HCT116 (cell line): ENCODE data around the gene CPS1. TPM values are rescaled to one million over a fixed set of nuclear protein-coding genes. Genes with fewer than 3 reads are reported as not detected.

ENCODE experiments used
- ATAC-seq: fragments of 200-7000 bp; cut with Tn5 transposase; 2 replicates; pipeline ENCODE4 v1.9.1; 2020; ENCODE audit warnings: mild to moderate bottlenecking, moderate library complexity
- BruUV-seq: library from RNA; stranded (reverse); fragments of 400-500 nt; replicated peaks from 2 replicates; lab custom pipeline; 2021; lab: Mats Ljungman, UMichigan
- CTCF ChIA-PET: fragments of 300-600 bp; sonication (Branson Sonifier 250); formaldehyde crosslinking; loops from one replicate; lab custom pipeline; 2021; ENCODE audit warnings: antibody characterized with exemption; lab: Charles Lee
- POLR2A ChIA-PET: fragments of 300-600, 350-600 bp; sonication (Branson Sonifier 250); formaldehyde crosslinking; loops from one replicate; lab custom pipeline; 2021; ENCODE audit warnings: antibody characterized with exemption; lab: Charles Lee
- RAD21 ChIA-PET, 2 experiments: fragments of 300-600 bp; sonication (Branson Sonifier 250); formaldehyde crosslinking; loops; one replicate each; lab custom pipeline; 2023; ENCODE audit warnings: low total read pairs in 2 of 2; ENCODE audit not compliant: uncharacterized antibody in 2 of 2, unreplicated experiment in 2 of 2, low non-redundant PET in 1 of 2; lab: Charles Lee
- DNase-seq: peaks from one replicate; pipeline ENCODE4 v3.0.0-alpha.2; 2010; ENCODE audit warnings: low read depth, low spot score
- H2AFZ ChIP-seq: fragments of 200-600 bp; shearing (Covaris generic), sonication (generic); 2 replicates; pipeline ENCODE4 v1.6.1; 2017; ENCODE audit warnings: low read depth, mixed run types, mixed read lengths, antibody characterized with exemption, low read length; ENCODE audit not compliant: poor library complexity, severe bottlenecking
- H3K27ac ChIP-seq: 2 replicates; pipeline ENCODE4 v1.5.1; 2012; ENCODE audit warnings: low read depth, low read length
- H3K27me3 ChIP-seq: fragments of 200-600 bp; sonication (generic); 2 replicates; pipeline ENCODE4 v1.6.1; 2016; ENCODE audit warnings: mixed run types, low read length, mixed read lengths; ENCODE audit not compliant: insufficient read depth
- H3K36me3 ChIP-seq, 2 experiments: fragments of 200-500 bp in 1 of 2; fragments of 200-600 bp in 1 of 2; sonication (Bioruptor generic) in 1 of 2; sonication (generic) in 1 of 2; 2 replicates each; pipeline versions ENCODE4 v1.5.1 to v1.6.1; 2014 to 2016; ENCODE audit warnings: low read length in 2 of 2, inconsistent platforms in 1 of 2, mixed read lengths in 1 of 2, mixed run types in 1 of 2; ENCODE audit not compliant: insufficient read depth in 2 of 2, control insufficient read depth in 1 of 2
- H3K4me1 ChIP-seq, 2 experiments: fragments of 200-600 bp in 1 of 2; sonication (generic) in 1 of 2; 2 replicates each; pipeline versions ENCODE4 v1.5.1 to v1.6.1; 2012 to 2017; ENCODE audit warnings: low read length in 2 of 2, inconsistent platforms in 1 of 2, mild to moderate bottlenecking in 1 of 2, mixed read lengths in 1 of 2, mixed run types in 1 of 2, moderate library complexity in 1 of 2; ENCODE audit not compliant: insufficient read depth in 2 of 2, control insufficient read depth in 1 of 2
- H3K4me2 ChIP-seq: fragments of 200-600 bp; sonication (generic); 2 replicates; pipeline ENCODE4 v1.6.1; 2017; ENCODE audit warnings: mixed run types, low read length, mixed read lengths
- H3K4me3 ChIP-seq, 2 experiments: fragments of 200-600 bp in 1 of 2; sonication (generic) in 1 of 2; replicated peaks in 1 of 2; 2 replicates each; pipeline ENCODE4 v1.5.1; 2011 to 2016; ENCODE audit warnings: low read length in 2 of 2, control low read depth in 1 of 2, low read depth in 1 of 2, mild to moderate bottlenecking in 1 of 2, mixed read lengths in 1 of 2, mixed run types in 1 of 2
- H3K79me2 ChIP-seq: fragments of 200-600 bp; sonication (generic); 2 replicates; pipeline ENCODE4 v1.6.1; 2017; ENCODE audit warnings: mild to moderate bottlenecking, mixed run types, low read length, moderate library complexity, mixed read lengths; ENCODE audit not compliant: insufficient read depth
- H3K9ac ChIP-seq: fragments of 200-600 bp; sonication (generic); 2 replicates; pipeline ENCODE4 v1.6.1; 2016; ENCODE audit warnings: low read length, mixed read lengths
- H3K9me2 ChIP-seq: fragments of 200-600 bp; sonication (generic), shearing (Covaris generic); 2 replicates; pipeline ENCODE4 v1.6.1; 2017; ENCODE audit warnings: mixed run types, mild to moderate bottlenecking, moderate library complexity; ENCODE audit not compliant: insufficient read depth
- H3K9me3 ChIP-seq, 2 experiments: fragments of 200-500 bp in 1 of 2; fragments of 200-600 bp in 1 of 2; sonication (Bioruptor generic) in 1 of 2; sonication (generic) in 1 of 2; 2 replicates each; pipeline ENCODE4 v1.6.1; 2014 to 2017; ENCODE audit warnings: low read length in 2 of 2, mixed read lengths in 2 of 2, inconsistent platforms in 1 of 2, low read depth in 1 of 2, mild to moderate bottlenecking in 1 of 2, mixed run types in 1 of 2, moderate library complexity in 1 of 2; ENCODE audit not compliant: control insufficient read depth in 1 of 2, insufficient read depth in 1 of 2
- H4K20me1 ChIP-seq: fragments of 200-600 bp; sonication (generic), shearing (Covaris generic); 2 replicates; pipeline ENCODE4 v1.6.1; 2017; ENCODE audit warnings: mixed run types, mild to moderate bottlenecking, moderate library complexity; ENCODE audit not compliant: insufficient read depth
- CBX3 ChIP-seq: IDR thresholded peaks from 2 replicates; pipeline ENCODE4 v1.6.1; 2012; ENCODE audit warnings: low read depth
- CEBPB ChIP-seq: IDR thresholded peaks from 2 replicates; pipeline ENCODE4 v1.6.1; 2012; ENCODE audit warnings: low read depth
- EGR1 ChIP-seq: IDR thresholded peaks from 2 replicates; pipeline ENCODE4 v1.6.1; 2012; ENCODE audit warnings: low read depth
- ELF1 ChIP-seq: IDR thresholded peaks from 2 replicates; pipeline ENCODE4 v1.6.1; 2012; ENCODE audit warnings: low read depth, borderline replicate concordance
- FOSL1 ChIP-seq: IDR thresholded peaks from 2 replicates; pipeline ENCODE4 v1.6.1; 2012; ENCODE audit warnings: low read depth
- JUND ChIP-seq: IDR thresholded peaks from 2 replicates; pipeline ENCODE4 v1.6.1; 2012
- POLR2A ChIP-seq: IDR thresholded peaks from 2 replicates; pipeline ENCODE4 v1.7.0; 2011; ENCODE audit warnings: borderline replicate concordance; ENCODE audit not compliant: insufficient read depth, insufficient read length; ENCODE audit errors: extremely low read depth
- POLR2AphosphoS5 ChIP-seq: IDR thresholded peaks from 2 replicates; pipeline ENCODE4 v1.6.1; 2011; ENCODE audit warnings: mild to moderate bottlenecking, low read depth, low read length, moderate library complexity
- RAD21 ChIP-seq: IDR thresholded peaks from 2 replicates; pipeline ENCODE4 v1.6.1; 2012; ENCODE audit warnings: low read depth, mild to moderate bottlenecking
- SIN3A ChIP-seq: IDR thresholded peaks from 2 replicates; pipeline ENCODE4 v1.6.1; 2012; ENCODE audit warnings: low read depth
- SP1 ChIP-seq: IDR thresholded peaks from 2 replicates; pipeline ENCODE4 v1.6.1; 2012; ENCODE audit warnings: low read depth
- TCF7L2 ChIP-seq: IDR thresholded peaks from 2 replicates; pipeline ENCODE4 v1.7.0; 2011; ENCODE audit warnings: borderline replicate concordance, inconsistent platforms; ENCODE audit not compliant: insufficient read depth, insufficient read length; ENCODE audit errors: extremely low read depth
- YY1 ChIP-seq: IDR thresholded peaks from 2 replicates; pipeline ENCODE4 v1.6.1; 2011; ENCODE audit warnings: low read length, low read depth, moderate library complexity, mild to moderate bottlenecking; ENCODE audit not compliant: insufficient replicate concordance; ENCODE audit errors: extremely low read depth
- ZFX ChIP-seq: fragments of 450-650 bp; IDR thresholded peaks from 2 replicates; pipeline ENCODE4 v1.6.1; 2017
- ZNF274 ChIP-seq: fragments of 200-500 bp; sonication (Bioruptor generic); IDR thresholded peaks from 2 replicates; pipeline ENCODE4 v1.6.1; 2014; ENCODE audit warnings: mild to moderate bottlenecking, low read depth, low read length, inconsistent platforms
- intact Hi-C: fragments of 100-400 bp; cut with micrococcal nuclease; formaldehyde crosslinking; loops from 2 replicates; pipeline ENCODE4 v1.10.0; 2022
- total RNA-seq: library from RNA; stranded (reverse); gene quantifications from one replicate; pipeline ENCODE4 v1.2.1, GENCODE V29; 2021; ENCODE audit not compliant: unreplicated experiment
- TF ChIP-seq, protein P1 (sequence below): IDR thresholded peaks from 2 replicates; pipeline ENCODE4 v1.6.1; 2011; ENCODE audit warnings: mild to moderate bottlenecking, low read length, moderate library complexity; ENCODE audit not compliant: insufficient replicate concordance; ENCODE audit errors: extremely low read depth
- TF ChIP-seq, protein P2 (sequence below): IDR thresholded peaks from 2 replicates; pipeline ENCODE4 v1.6.1; 2012

Gene CPS1
- total RNA-seq, 1 experiment from 2014 or later: 37.5 TPM

DNA sequence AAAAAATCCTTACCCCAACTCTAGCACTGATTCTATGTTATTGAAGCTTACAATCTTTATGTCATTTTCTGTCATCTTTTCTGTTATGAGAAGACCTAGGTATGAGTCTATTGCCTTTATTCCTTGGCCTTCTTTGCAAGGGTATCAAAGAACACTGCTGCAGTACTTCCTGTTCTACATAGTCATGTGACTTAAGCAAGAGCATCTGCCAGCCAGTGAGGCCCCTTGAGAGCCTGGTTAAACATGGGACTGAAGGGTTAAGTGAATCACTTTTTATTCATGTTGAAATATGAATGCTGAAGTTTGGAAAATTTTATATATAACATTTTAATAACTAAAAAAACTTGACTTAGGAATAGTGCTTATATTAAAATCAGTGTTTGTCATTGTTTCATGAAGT is 844 bp upstream of the CPS1 start:
- no peaks in the 10 kb centered on the region for H3K79me2 ChIP-seq
- no peak for TF ChIP-seq ELF1
- TF ChIP-seq CEBPB: no peak
- no peak for TF ChIP-seq ZNF274
- TF ChIP-seq SP1: no peak
- TF ChIP-seq, protein P1, sequence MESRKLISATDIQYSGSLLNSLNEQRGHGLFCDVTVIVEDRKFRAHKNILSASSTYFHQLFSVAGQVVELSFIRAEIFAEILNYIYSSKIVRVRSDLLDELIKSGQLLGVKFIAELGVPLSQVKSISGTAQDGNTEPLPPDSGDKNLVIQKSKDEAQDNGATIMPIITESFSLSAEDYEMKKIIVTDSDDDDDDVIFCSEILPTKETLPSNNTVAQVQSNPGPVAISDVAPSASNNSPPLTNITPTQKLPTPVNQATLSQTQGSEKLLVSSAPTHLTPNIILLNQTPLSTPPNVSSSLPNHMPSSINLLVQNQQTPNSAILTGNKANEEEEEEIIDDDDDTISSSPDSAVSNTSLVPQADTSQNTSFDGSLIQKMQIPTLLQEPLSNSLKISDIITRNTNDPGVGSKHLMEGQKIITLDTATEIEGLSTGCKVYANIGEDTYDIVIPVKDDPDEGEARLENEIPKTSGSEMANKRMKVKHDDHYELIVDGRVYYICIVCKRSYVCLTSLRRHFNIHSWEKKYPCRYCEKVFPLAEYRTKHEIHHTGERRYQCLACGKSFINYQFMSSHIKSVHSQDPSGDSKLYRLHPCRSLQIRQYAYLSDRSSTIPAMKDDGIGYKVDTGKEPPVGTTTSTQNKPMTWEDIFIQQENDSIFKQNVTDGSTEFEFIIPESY: no peak
- no peak for TF ChIP-seq POLR2A
- no peak for TF ChIP-seq CBX3
- intact Hi-C loops: no loop called here
- H4K20me1 ChIP-seq: no peaks in the 10 kb centered on the region
- no peaks in the 10 kb centered on the region for H3K9me3 ChIP-seq
- no peaks in the 10 kb centered on the region for H3K27me3 ChIP-seq
- no peaks in the 10 kb centered on the region for H3K9me2 ChIP-seq
- no peak overlapping the region for H2AFZ ChIP-seq
- no peak overlapping the region for H3K9ac ChIP-seq
- no peak overlapping the region for H3K4me2 ChIP-seq
- BruUV-seq: no TSS peak
- RAD21 ChIA-PET: no interaction called here
- POLR2A ChIA-PET: no interaction called here
- no peak for ATAC-seq
- H3K4me1 ChIP-seq: no peaks in the 10 kb centered on the region
- H3K4me3 ChIP-seq: no peak overlapping the region
- H3K36me3 ChIP-seq: no peaks in the 10 kb centered on the region
- CTCF ChIA-PET: no interaction called here
- DNase-seq: no peak
- H3K27ac ChIP-seq: no peak overlapping the region

DNA sequence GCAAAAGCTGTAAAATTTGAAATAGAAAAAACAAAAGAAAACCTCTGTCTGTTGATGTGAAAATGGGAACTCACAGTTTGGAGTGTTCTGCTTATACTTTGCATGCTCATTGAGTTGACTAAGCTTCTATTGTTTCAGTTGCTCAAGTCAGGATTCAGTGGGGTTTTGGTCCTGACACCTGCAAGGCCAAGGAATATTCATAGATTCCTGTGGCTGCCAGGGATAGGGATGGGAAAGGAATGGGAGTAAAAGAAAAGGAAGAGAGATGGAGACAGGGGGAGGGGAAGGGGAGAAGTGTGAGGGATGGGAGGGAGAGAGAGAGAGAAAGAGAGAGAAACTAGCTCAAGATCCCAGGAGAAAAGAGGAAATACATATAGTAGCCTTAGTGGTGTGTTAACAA is 1.3 kb downstream of the CPS1 start:
- TF ChIP-seq SIN3A: no peak
- TF ChIP-seq YY1: no peak
- no peak for TF ChIP-seq TCF7L2
- TF ChIP-seq CEBPB: no peak
- no peak for TF ChIP-seq SP1
- no peak for TF ChIP-seq RAD21
- TF ChIP-seq POLR2AphosphoS5: no peak
- no peak for TF ChIP-seq EGR1
- no peak for TF ChIP-seq JUND
- TF ChIP-seq FOSL1: no peak
- TF ChIP-seq ZFX: no peak
- TF ChIP-seq, protein P2, sequence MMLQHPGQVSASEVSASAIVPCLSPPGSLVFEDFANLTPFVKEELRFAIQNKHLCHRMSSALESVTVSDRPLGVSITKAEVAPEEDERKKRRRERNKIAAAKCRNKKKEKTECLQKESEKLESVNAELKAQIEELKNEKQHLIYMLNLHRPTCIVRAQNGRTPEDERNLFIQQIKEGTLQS: no peak
- TF ChIP-seq CBX3: no peak
- Histone ChIP-seq H2AFZ (no peak overlapping the region), H3K79me2 (no peaks in the 10 kb centered on the region), H3K9me2 (no peaks in the 10 kb centered on the region), H3K4me3 (no peak overlapping the region), H3K9ac (no peak overlapping the region), H3K27me3 (no peaks in the 10 kb centered on the region), H3K36me3 (no peaks in the 10 kb centered on the region), H4K20me1 (no peaks in the 10 kb centered on the region), H3K4me2 (no peak overlapping the region), H3K4me1 (no peaks in the 10 kb centered on the region), H3K27ac (no peak overlapping the region), H3K9me3 (no peaks in the 10 kb centered on the region)
- ChIA-PET RAD21 (no interaction called here), CTCF (no interaction called here), POLR2A (no interaction called here)
- intact Hi-C loops: no loop called here
- BruUV-seq: no TSS peak
- ATAC-seq (no peak), DNase-seq (no peak)
